Ovary (tissue), 9 donors: ENCODE results near the gene CDX1. TPM values are rescaled to one million over a fixed set of nuclear protein-coding genes. Genes with fewer than 3 reads are reported as not detected.

Experiments used
- DNase-seq, 5 donors: peaks; one replicate each; pipeline ENCODE4 v3.0.0-alpha.2; 2019 to 2020
- H3K27ac ChIP-seq, 2 donors: fragments of 200-600 bp; one replicate each; pipeline versions ENCODE4 v1.5.1 to v1.8.0; 2019 to 2022
- H3K27me3 ChIP-seq: fragments of 200-600 bp; one replicate; pipeline ENCODE4 v1.8.0; 2022
- H3K36me3 ChIP-seq: fragments of 200-600 bp; sonication (generic); one replicate; pipeline ENCODE4 v1.5.1; 2019
- H3K4me1 ChIP-seq: one replicate; pipeline ENCODE4 v1.8.1; 2013; ENCODE audit warnings: mild to moderate bottlenecking, moderate library complexity; ENCODE audit not compliant: insufficient read depth
- H3K4me3 ChIP-seq: fragments of 200-600 bp; sonication (generic); one replicate; pipeline ENCODE4 v1.5.1; 2017
- H3K9me3 ChIP-seq, 2 donors: fragments of 200-600 bp in 1 of 2; sonication (generic) in 1 of 2; one replicate each; pipeline versions ENCODE4 v1.5.1 to v1.8.1; 2013 to 2019; ENCODE audit warnings: mild to moderate bottlenecking in 1 of 2, moderate library complexity in 1 of 2
- EP300 ChIP-seq: sonication (generic); formaldehyde crosslinking; IDR thresholded peaks from one replicate; pipeline ENCODE4 v1.6.1; 2017; ENCODE audit warnings: antibody characterized with exemption
- POLR2A ChIP-seq: fragments of 450-650 bp; IDR thresholded peaks from one replicate; pipeline ENCODE4 v1.6.1; 2017; ENCODE audit warnings: antibody characterized with exemption, mild to moderate bottlenecking, moderate library complexity
- WGBS, 3 donors: extraction: QIAGEN DNeasy Blood & Tissue Kit in 1 of 3; methylation state at CpG; one replicate each; pipeline versions ENCODE4 v1.1.5 to v1.1.7; 2013 to 2017; 5-methylcytosine and 5-hydroxymethylcytosine counted together
- intact Hi-C, 4 donors: fragments of 100-400 bp; cut with DNase I; formaldehyde crosslinking; loops; one replicate each; pipeline versions ENCODE4 v1.11.0 to v1.15.1; 2022 to 2023
- polyA plus RNA-seq, 2 donors: library from polyadenylated mRNA; stranded (reverse); fragments of 200-250 nt in 1 of 2; fragments of 350-450 nt in 1 of 2; fragmentation: Illumina TruSeq in 1 of 2; extraction: RNeasy Lipid Tissue Mini Kit (QIAGEN cat#74804) in 1 of 2; gene quantifications; one replicate each; pipeline ENCODE4 v1.2.3, GENCODE V29; 2013 to 2014
- total RNA-seq, 7 donors: library from RNA; depleted of rRNA in 2 of 7; stranded (reverse); fragments of >200 nt in 2 of 7; fragmentation: NEBNext Ultra II Directional in 3 of 7; extraction: Animal tissue kit (Norgen Biotek cat#: 25700) in 3 of 7; gene quantifications; one replicate each; pipeline versions ENCODE4 v1.1.0 to v1.2.4, GENCODE V29; 2016 to 2023
- TF ChIP-seq, protein P1 (sequence below), 3 donors: fragments of 450-650 bp in 2 of 3; fragments of 200-600 bp in 1 of 3; IDR thresholded peaks; one replicate each; pipeline versions ENCODE4 v1.5.1 to v1.8.0; 2016 to 2022; ENCODE audit warnings: antibody characterized with exemption in 3 of 3, mild to moderate bottlenecking in 1 of 3
- donor health status: DM: no; HTN: no; CAD: no; lungs with moderate emphysema.
- donor health status: DM: no; HTN: no; CAD: no.
- donor health status: Bipolar disorder and iron deficiency.
- donor health status: DM: yes; HTN: yes; CAD: no.
- donor health status: DM: no; HTN: no; CAD: no.
- donor health status: DM: yes; HTN: yes; CAD: no.

The CDX1 gene
- total and polyA plus RNA-seq, 9 donors, result 0.18 to 1.4 (median 0.58) TPM

DNA sequence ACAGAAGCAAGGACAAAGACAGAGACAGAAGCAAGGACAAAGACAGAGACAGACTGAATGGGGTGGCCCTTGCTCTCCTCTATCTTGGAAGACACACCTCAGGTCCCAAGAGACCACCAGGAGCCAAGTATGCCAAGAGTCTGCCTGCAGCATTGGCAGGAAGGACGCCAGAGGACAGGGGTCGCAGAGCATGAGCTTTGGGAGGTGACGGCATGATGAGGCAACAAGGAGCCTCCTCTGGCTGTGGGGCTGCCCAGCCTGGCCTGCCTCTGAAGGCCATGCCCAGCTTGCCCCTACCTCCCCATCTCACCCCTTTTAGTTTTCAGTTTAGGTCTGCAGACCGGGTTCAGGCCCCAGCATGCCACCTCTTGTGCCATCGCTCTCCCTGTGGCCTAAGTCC is 28.6 kb upstream of the CDX1 start:
- peaks cover 61% of the 10 kb centered on the region for H3K4me1 ChIP-seq
- TF ChIP-seq EP300 (no peak), POLR2A (no peak)
- TF ChIP-seq, protein P1, sequence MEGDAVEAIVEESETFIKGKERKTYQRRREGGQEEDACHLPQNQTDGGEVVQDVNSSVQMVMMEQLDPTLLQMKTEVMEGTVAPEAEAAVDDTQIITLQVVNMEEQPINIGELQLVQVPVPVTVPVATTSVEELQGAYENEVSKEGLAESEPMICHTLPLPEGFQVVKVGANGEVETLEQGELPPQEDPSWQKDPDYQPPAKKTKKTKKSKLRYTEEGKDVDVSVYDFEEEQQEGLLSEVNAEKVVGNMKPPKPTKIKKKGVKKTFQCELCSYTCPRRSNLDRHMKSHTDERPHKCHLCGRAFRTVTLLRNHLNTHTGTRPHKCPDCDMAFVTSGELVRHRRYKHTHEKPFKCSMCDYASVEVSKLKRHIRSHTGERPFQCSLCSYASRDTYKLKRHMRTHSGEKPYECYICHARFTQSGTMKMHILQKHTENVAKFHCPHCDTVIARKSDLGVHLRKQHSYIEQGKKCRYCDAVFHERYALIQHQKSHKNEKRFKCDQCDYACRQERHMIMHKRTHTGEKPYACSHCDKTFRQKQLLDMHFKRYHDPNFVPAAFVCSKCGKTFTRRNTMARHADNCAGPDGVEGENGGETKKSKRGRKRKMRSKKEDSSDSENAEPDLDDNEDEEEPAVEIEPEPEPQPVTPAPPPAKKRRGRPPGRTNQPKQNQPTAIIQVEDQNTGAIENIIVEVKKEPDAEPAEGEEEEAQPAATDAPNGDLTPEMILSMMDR (IDR thresholded peaks at IDR 0.05), result no peak

GRCh38 chr5:150138551-150139265 is 27.9 kb upstream of the CDX1 start:
- peaks cover 63% of the 10 kb centered on the region for H3K4me1 ChIP-seq

More for the DNA sequence above, 28.6 kb upstream of the CDX1 start:
- no peaks in the 10 kb centered on the region for H3K36me3 ChIP-seq
- H3K27me3 ChIP-seq, result no peaks in the 10 kb centered on the region
- peak in 3 of 5 donors; percentile 57 to 72 (median 64) for DNase-seq
- peak overlapping the region; percentile 15 for H3K4me3 ChIP-seq
- H3K9me3 ChIP-seq, result no peaks in the 10 kb centered on the region
- intact Hi-C loops, result loop anchor here in 3 of 4 donors (10.0 kb wide), 3 partner anchors 217 to 307 kb away; partner anchors contain the start of genes RPS14 (in 1 of the 3) and TCOF1 (in 1 of the 3)
- H3K27ac ChIP-seq, result peak overlapping the region; percentile 92
- 23 to 35% (median 34%) methylated on average over 5 of the region's 5 CpGs for WGBS, 3 donors

GRCh38 chr5:150139334-150139733 is 27.2 kb upstream of the CDX1 start:
- WGBS, 3 donors, result 27 to 39% (median 37%) methylated on average over 6 of the region's 6 CpGs

More at GRCh38 chr5:150138551-150139265, 27.9 kb upstream of the CDX1 start:
- Histone ChIP-seq H3K27ac (peak overlapping the region; percentile 92), H3K4me3 (peak overlapping the region; percentile 15), H3K36me3 (no peaks in the 10 kb centered on the region), H3K9me3 (no peaks in the 10 kb centered on the region), H3K27me3 (no peaks in the 10 kb centered on the region)
- TF ChIP-seq EP300 (no peak), POLR2A (no peak)
- TF ChIP-seq, protein P1 (IDR thresholded peaks at IDR 0.05), result no peak
- DNase-seq, result peak; percentile 80 to 87 (median 86)
- intact Hi-C loops, result loop anchor here in 3 of 4 donors (10.0 kb wide), 3 partner anchors 216 to 306 kb away; partner anchors contain the start of genes RPS14 (in 1 of the 3) and TCOF1 (in 1 of the 3)
- 5 to 6% (median 6%) methylated on average over 10 of the region's 10 CpGs for WGBS, 3 donors

DNA sequence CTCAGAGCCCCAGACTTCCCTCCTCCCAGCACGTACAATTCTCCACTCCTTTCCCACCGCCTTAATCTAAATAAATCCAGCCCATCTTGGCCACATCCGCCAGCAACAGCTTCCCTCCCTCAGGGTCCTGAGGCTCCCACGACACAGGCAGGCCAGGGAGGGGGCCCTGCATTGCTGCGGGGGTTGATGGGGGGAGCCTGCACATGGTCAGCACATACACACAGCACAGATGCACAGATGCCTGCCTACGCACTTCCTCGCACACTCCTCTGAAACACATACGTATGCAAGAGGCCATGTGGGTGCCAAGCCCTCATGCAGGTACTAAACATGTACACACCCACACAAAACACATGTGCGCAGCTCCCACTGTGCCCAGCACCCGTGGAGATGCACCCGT is 25.7 kb upstream of the CDX1 start:
- no peaks in the 10 kb centered on the region for H3K9me3 ChIP-seq
- H3K36me3 ChIP-seq, result no peaks in the 10 kb centered on the region
- WGBS, 3 donors, result 15 to 23% (median 16%) methylated on average over 11 of the region's 11 CpGs
- no peaks in the 10 kb centered on the region for H3K27me3 ChIP-seq
- intact Hi-C loops, result no loop called here
- no peak for TF ChIP-seq POLR2A
- TF ChIP-seq, protein P1 (IDR thresholded peaks at IDR 0.05), result no peak
- no peak for TF ChIP-seq EP300
- no peak overlapping the region for H3K4me3 ChIP-seq
- peak in 1 of 5 donors; percentile 49 for DNase-seq
- H3K27ac ChIP-seq, result peak overlapping the region; percentile 92
- H3K4me1 ChIP-seq, result peaks cover 73% of the 10 kb centered on the region

More at GRCh38 chr5:150139334-150139733, 27.2 kb upstream of the CDX1 start:
- TF ChIP-seq POLR2A (no peak), EP300 (no peak)
- TF ChIP-seq, protein P1 (IDR thresholded peaks at IDR 0.05), result no peak
- Histone ChIP-seq H3K4me1 (peaks cover 69% of the 10 kb centered on the region), H3K36me3 (no peaks in the 10 kb centered on the region), H3K4me3 (peak overlapping the region; percentile 15), H3K9me3 (no peaks in the 10 kb centered on the region), H3K27ac (peak overlapping the region; percentile 92), H3K27me3 (no peaks in the 10 kb centered on the region)
- DNase-seq, result no peak
- intact Hi-C loops, result loop anchor here in 3 of 4 donors (10.0 kb wide), 3 partner anchors 215 to 305 kb away; partner anchors contain the start of genes RPS14 (in 1 of the 3) and TCOF1 (in 1 of the 3)
